PFSK-1 (cell line): ENCODE results near the gene CATSPERB.

Experiments used
- TAF1 ChIP-seq: IDR thresholded peaks from 2 replicates; pipeline ENCODE4 v1.6.1; 2012; ENCODE audit warnings: low read length, control low read depth, borderline replicate concordance; ENCODE audit not compliant: insufficient read depth
- TF ChIP-seq, protein P1 (sequence below), 2 experiments: IDR thresholded peaks; 2 replicates each; pipeline versions ENCODE4 v1.6.1 to v1.8.0; 2011 to 2012; ENCODE audit warnings: low read depth in 2 of 2, low read length in 2 of 2, control low read depth in 1 of 2, inconsistent platforms in 1 of 2, mild to moderate bottlenecking in 1 of 2, moderate library complexity in 1 of 2; ENCODE audit not compliant: insufficient read depth in 1 of 2

DNA sequence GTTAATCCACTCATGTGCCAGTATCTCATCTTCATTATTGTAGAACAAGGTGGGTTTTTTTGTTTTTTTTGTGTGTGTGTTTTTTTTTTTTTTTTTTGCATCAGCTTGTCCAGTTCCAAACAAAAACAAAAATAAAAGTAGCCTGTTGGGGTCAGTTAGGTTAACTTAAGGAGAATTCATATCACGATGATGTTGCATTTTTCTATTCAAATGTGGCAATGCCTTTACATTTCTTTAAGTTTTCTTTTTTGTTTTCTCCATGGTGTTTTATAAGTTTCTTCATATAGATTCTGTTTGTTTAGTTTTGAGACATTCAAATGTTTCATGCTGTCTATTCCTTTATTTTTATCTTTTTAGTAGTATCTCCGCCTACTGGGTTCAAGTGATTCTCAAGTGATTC lies 16.2 kb upstream of the CATSPERB start:
- no peak for TF ChIP-seq TAF1
- TF ChIP-seq, protein P1, sequence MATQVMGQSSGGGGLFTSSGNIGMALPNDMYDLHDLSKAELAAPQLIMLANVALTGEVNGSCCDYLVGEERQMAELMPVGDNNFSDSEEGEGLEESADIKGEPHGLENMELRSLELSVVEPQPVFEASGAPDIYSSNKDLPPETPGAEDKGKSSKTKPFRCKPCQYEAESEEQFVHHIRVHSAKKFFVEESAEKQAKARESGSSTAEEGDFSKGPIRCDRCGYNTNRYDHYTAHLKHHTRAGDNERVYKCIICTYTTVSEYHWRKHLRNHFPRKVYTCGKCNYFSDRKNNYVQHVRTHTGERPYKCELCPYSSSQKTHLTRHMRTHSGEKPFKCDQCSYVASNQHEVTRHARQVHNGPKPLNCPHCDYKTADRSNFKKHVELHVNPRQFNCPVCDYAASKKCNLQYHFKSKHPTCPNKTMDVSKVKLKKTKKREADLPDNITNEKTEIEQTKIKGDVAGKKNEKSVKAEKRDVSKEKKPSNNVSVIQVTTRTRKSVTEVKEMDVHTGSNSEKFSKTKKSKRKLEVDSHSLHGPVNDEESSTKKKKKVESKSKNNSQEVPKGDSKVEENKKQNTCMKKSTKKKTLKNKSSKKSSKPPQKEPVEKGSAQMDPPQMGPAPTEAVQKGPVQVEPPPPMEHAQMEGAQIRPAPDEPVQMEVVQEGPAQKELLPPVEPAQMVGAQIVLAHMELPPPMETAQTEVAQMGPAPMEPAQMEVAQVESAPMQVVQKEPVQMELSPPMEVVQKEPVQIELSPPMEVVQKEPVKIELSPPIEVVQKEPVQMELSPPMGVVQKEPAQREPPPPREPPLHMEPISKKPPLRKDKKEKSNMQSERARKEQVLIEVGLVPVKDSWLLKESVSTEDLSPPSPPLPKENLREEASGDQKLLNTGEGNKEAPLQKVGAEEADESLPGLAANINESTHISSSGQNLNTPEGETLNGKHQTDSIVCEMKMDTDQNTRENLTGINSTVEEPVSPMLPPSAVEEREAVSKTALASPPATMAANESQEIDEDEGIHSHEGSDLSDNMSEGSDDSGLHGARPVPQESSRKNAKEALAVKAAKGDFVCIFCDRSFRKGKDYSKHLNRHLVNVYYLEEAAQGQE (IDR thresholded peaks at IDR 0.05; ENCODE audit: insufficient read depth in 1 of 2, low read depth in 2 of 2, low read length in 2 of 2), result no peak
